Keratinocyte (primary cell): ENCODE measurements around the gene C4B. TPM values are rescaled to one million over a fixed set of nuclear protein-coding genes. Genes with fewer than 3 reads are reported as not detected.

ENCODE experiments used
- DNase-seq: peaks from one replicate; pipeline ENCODE4 v3.0.0-alpha.2; 2011; ENCODE audit warnings: low read depth, missing footprints, low spot score
- FAIRE-seq: peaks from 2 replicates; lab custom pipeline; 2011; peaks lifted over from hg19 to GRCh38; lab: Jason Lieb, UNC
- H2AFZ ChIP-seq: 2 replicates; pipeline ENCODE4 v1.6.0; 2012; ENCODE audit warnings: low read length, control low read depth, inconsistent platforms; ENCODE audit not compliant: control insufficient read depth
- H3K27ac ChIP-seq: 2 replicates; pipeline ENCODE4 v1.5.1; 2011; ENCODE audit warnings: low read length; ENCODE audit not compliant: control insufficient read depth, insufficient read depth
- H3K27me3 ChIP-seq: 3 replicates; pipeline ENCODE4 v1.6.0; 2011; ENCODE audit warnings: low read length; ENCODE audit not compliant: control insufficient read depth, insufficient read depth; ENCODE audit errors: extremely low read depth
- H3K36me3 ChIP-seq, 2 experiments: 2 replicates in 1 of 2; 3 replicates in 1 of 2; pipeline ENCODE4 v1.5.1; 2011; ENCODE audit warnings: low read length in 2 of 2, mild to moderate bottlenecking in 1 of 2; ENCODE audit not compliant: control insufficient read depth in 2 of 2, insufficient read depth in 2 of 2; ENCODE audit errors: extremely low read depth in 1 of 2
- H3K4me1 ChIP-seq: 3 replicates; pipeline ENCODE4 v1.5.1; 2011; ENCODE audit warnings: low read length; ENCODE audit not compliant: control insufficient read depth, insufficient read depth; ENCODE audit errors: extremely low read depth
- H3K4me2 ChIP-seq: 3 replicates; pipeline ENCODE4 v1.6.0; 2011; ENCODE audit warnings: low read depth, low read length; ENCODE audit not compliant: control insufficient read depth, insufficient read depth; ENCODE audit errors: extremely low read depth
- H3K4me3 ChIP-seq, 3 experiments: fragments of 200-600 bp in 1 of 3; sonication (generic) in 1 of 3; 2 replicates in 2 of 3; 3 replicates in 1 of 3; pipeline ENCODE4 v1.5.1; 2011 to 2016; ENCODE audit warnings: low read length in 3 of 3, mild to moderate bottlenecking in 3 of 3, control low read depth in 2 of 3, inconsistent platforms in 1 of 3, low read depth in 1 of 3, mixed read lengths in 1 of 3, mixed run types in 1 of 3, moderate library complexity in 1 of 3; ENCODE audit not compliant: control insufficient read depth in 2 of 3, insufficient read depth in 2 of 3; ENCODE audit errors: extremely low read depth in 1 of 3
- H3K79me2 ChIP-seq: 2 replicates; pipeline ENCODE4 v1.6.0; 2012; ENCODE audit warnings: low read length; ENCODE audit not compliant: control insufficient read depth, insufficient read depth
- H3K9ac ChIP-seq: 3 replicates; pipeline ENCODE4 v1.6.0; 2011; ENCODE audit warnings: low read length; ENCODE audit not compliant: control insufficient read depth, insufficient read depth; ENCODE audit errors: extremely low read depth
- H3K9me1 ChIP-seq: 3 replicates; pipeline ENCODE4 v1.6.0; 2011; ENCODE audit warnings: low read length; ENCODE audit not compliant: control insufficient read depth, insufficient read depth; ENCODE audit errors: extremely low read depth
- H3K9me3 ChIP-seq: 2 replicates; pipeline ENCODE4 v1.5.1; 2012; ENCODE audit warnings: low read depth, low read length; ENCODE audit not compliant: control insufficient read depth
- H4K20me1 ChIP-seq: 3 replicates; pipeline ENCODE4 v1.6.0; 2011; ENCODE audit warnings: low read length; ENCODE audit not compliant: control insufficient read depth, insufficient read depth; ENCODE audit errors: extremely low read depth
- EZH2 ChIP-seq: IDR thresholded peaks from one replicate; pipeline ENCODE4 v1.6.1; 2012; ENCODE audit warnings: inconsistent platforms, mild to moderate bottlenecking, low read length, moderate library complexity
- dilution Hi-C: fragments of 300-500 bp; cut with MboI; formaldehyde crosslinking; loops from one replicate; pipeline ENCODE4 v1.7.0; 2020; ENCODE audit warnings: low sequenced_read_pairs; ENCODE audit not compliant: extremely low pct_ligation_motif_present
- polyA plus RNA-seq, 5 experiments: library from polyadenylated mRNA; depleted of rRNA in 3 of 5; stranded (reverse) in 3 of 5; stranded (forward) in 1 of 5; unstranded in 1 of 5; fragments of >200 nt; gene quantifications; 1 replicate in 1 of 5; 2 replicates in 3 of 5; 3 replicates in 1 of 5; pipeline versions ENCODE4 v1.2.1 to v1.2.3, GENCODE V29; 2011 to 2012; ENCODE audit warnings: missing spikeins in 2 of 5, low read depth in 1 of 5, low replicate concordance in 1 of 5
- TF ChIP-seq, protein P1 (sequence below), 3 experiments: IDR thresholded peaks in 1 of 3; conservative IDR thresholded peaks in 1 of 3; optimal IDR thresholded peaks in 1 of 3; 2 replicates in 2 of 3; 3 replicates in 1 of 3; pipeline versions ENCODE3 to v1.5.1; 2011; ENCODE audit warnings: low read length in 3 of 3, mild to moderate bottlenecking in 3 of 3, moderate library complexity in 2 of 3, control low read depth in 1 of 3, inconsistent platforms in 1 of 3; ENCODE audit not compliant: insufficient read depth in 2 of 3; ENCODE audit errors: extremely low read depth in 1 of 3

Gene C4B
- polyA plus RNA-seq, 1 donor (not counting 4 experiments of a cell fraction or from before 2014, with no cell fraction given) = 1.8 TPM

DNA sequence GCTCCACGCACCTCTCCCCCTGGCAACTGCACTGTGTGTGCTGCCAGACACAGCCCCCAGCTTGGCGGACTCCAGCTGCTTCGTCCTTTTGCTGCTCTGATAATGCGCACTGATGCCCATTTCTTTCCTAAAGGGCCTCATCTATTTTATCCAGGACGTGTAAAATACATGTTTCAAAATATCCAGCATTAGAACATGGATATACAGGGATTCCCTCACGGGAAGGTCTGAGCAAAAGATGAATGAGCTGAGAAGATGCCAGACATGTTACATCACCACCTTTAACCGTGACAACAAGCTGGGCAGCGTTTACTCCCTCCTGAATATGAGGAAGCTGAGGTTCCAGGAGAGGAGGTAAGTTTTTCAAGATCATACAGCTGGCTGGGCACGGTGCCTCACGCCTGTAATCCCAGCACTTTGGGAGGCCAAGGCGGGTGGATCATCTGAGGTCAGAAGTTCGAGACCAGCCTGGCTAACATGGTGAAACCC lies 61.8 kb downstream of the C4B start:
- no peaks in the 10 kb centered on the region for H4K20me1 ChIP-seq
- no peak overlapping the region for H3K27ac ChIP-seq
- H3K27me3 ChIP-seq = peaks cover 5% of the 10 kb centered on the region
- no peak overlapping the region for H3K4me3 ChIP-seq
- TF ChIP-seq, protein P1, sequence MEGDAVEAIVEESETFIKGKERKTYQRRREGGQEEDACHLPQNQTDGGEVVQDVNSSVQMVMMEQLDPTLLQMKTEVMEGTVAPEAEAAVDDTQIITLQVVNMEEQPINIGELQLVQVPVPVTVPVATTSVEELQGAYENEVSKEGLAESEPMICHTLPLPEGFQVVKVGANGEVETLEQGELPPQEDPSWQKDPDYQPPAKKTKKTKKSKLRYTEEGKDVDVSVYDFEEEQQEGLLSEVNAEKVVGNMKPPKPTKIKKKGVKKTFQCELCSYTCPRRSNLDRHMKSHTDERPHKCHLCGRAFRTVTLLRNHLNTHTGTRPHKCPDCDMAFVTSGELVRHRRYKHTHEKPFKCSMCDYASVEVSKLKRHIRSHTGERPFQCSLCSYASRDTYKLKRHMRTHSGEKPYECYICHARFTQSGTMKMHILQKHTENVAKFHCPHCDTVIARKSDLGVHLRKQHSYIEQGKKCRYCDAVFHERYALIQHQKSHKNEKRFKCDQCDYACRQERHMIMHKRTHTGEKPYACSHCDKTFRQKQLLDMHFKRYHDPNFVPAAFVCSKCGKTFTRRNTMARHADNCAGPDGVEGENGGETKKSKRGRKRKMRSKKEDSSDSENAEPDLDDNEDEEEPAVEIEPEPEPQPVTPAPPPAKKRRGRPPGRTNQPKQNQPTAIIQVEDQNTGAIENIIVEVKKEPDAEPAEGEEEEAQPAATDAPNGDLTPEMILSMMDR (optimal IDR thresholded peaks at IDR 0.05 in 1 of 3, IDR thresholded peaks at IDR 0.05 in 1 of 3, conservative IDR thresholded peaks at IDR 0.05 in 1 of 3; ENCODE audit: extremely low read depth in 1 of 3, insufficient read depth in 2 of 3, low read length in 3 of 3) = no peak
- no peak for TF ChIP-seq EZH2
- peaks cover 16% of the 10 kb centered on the region for H3K4me1 ChIP-seq
- peak; percentile 49 for DNase-seq
- no peaks in the 10 kb centered on the region for H3K9me3 ChIP-seq
- H3K9me1 ChIP-seq = no peaks in the 10 kb centered on the region
- H2AFZ ChIP-seq = no peak overlapping the region
- dilution Hi-C loops = no loop called here
- no peaks in the 10 kb centered on the region for H3K36me3 ChIP-seq
- FAIRE-seq = peak; percentile 55
- no peak overlapping the region for H3K9ac ChIP-seq
- no peak overlapping the region for H3K4me2 ChIP-seq
- no peaks in the 10 kb centered on the region for H3K79me2 ChIP-seq

DNA sequence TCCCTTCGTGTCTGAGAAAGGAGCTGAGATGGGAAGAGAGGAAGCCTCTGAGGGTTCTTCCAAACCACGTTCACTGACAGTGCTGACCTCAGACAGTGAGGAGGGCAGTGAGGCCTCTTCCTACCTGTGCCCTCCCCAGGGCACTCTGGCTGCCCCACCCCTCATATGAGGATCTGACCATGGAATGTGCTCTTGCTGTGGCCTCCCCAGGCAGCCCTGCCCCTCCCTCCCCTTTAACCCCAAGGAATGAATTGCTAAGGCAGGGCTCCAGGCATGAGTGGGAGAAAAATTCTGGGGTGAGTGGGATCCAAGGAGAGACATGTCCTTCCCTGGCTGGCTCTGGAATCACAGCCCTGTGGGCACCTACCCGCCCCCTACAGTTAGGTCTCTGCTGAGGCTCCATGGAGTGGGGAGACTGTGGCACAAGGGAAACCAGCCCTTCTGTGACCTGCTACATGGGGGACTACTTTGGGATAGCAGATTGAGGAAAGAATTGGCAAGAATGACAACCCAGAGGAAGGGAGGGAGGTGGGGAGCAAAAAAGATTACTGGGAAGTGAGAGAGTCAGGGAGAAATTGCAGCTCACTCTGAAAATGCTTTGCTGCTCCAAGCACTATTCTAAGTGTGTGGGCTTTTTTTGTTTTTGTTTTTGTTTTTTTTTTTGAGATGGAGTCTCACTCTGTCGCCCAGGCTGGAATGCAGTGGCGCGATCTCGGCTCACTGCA lies 65.1 kb downstream of the C4B start:
- no peak overlapping the region for H3K4me3 ChIP-seq
- peaks cover 5% of the 10 kb centered on the region for H3K27me3 ChIP-seq
- TF ChIP-seq, protein P1 (optimal IDR thresholded peaks at IDR 0.05 in 1 of 3, IDR thresholded peaks at IDR 0.05 in 1 of 3, conservative IDR thresholded peaks at IDR 0.05 in 1 of 3; ENCODE audit: extremely low read depth in 1 of 3, insufficient read depth in 2 of 3, low read length in 3 of 3) = no peak
- TF ChIP-seq EZH2 = no peak
- H3K9ac ChIP-seq = no peak overlapping the region
- H3K79me2 ChIP-seq = no peaks in the 10 kb centered on the region
- DNase-seq (no peak), FAIRE-seq (no peak)
- no peak overlapping the region for H3K27ac ChIP-seq
- H3K36me3 ChIP-seq = no peaks in the 10 kb centered on the region
- dilution Hi-C loops = no loop called here
- H2AFZ ChIP-seq = no peak overlapping the region
- H3K4me2 ChIP-seq = no peak overlapping the region
- no peaks in the 10 kb centered on the region for H4K20me1 ChIP-seq
- no peaks in the 10 kb centered on the region for H3K9me1 ChIP-seq
- H3K4me1 ChIP-seq = peaks cover 30% of the 10 kb centered on the region
- no peaks in the 10 kb centered on the region for H3K9me3 ChIP-seq
